Activated T-cell treated with anti-CD3 and anti-CD28 coated beads for 1 hour (primary cell): ENCODE measurements around the gene PAQR4.
A peak's percentile ranks its signal among the peaks of the same experiment; 100 is the strongest.

Experiments used
- DNase-seq: peaks from one replicate; pipeline ENCODE4 v3.0.0-alpha.2; 2020; ENCODE audit warnings: low read depth

Gene PAQR4

GRCh38 chr16:2964475-2965336, 4.4 kb upstream of the PAQR4 start:
- DNase-seq, result no peak

- no peak for DNase-seq
These were observed 2.9 kb upstream of the PAQR4 start for GRCh38 chr16:2966043-2966807.

GRCh38 chr16:2966808-2967191, 2.3 kb upstream of the PAQR4 start:
- no peak for DNase-seq

GRCh38 chr16:2967211-2967631, 1.9 kb upstream of the PAQR4 start:
- no peak for DNase-seq

- DNase-seq, result no peak
These were observed 1.4 kb upstream of the PAQR4 start for GRCh38 chr16:2967721-2968161.

GRCh38 chr16:2968368-2968737, 795 bp upstream of the PAQR4 start:
- no peak for DNase-seq

GRCh38 chr16:2969545-2970521, 685 bp downstream of the PAQR4 start:
- DNase-seq, result peak; percentile 40

GRCh38 chr16:2970563-2970962, 1.4 kb downstream of the PAQR4 start:
- DNase-seq, result no peak

GRCh38 chr16:2971134-2971984, 2.2 kb downstream of the PAQR4 start:
- no peak for DNase-seq

- no peak for DNase-seq
These were observed 3.0 kb downstream of the PAQR4 start for GRCh38 chr16:2971985-2972784.

- DNase-seq, result no peak
These were observed 3.9 kb downstream of the PAQR4 start for GRCh38 chr16:2973093-2973492.

GRCh38 chr16:2973605-2974318, 4.6 kb downstream of the PAQR4 start:
- no peak for DNase-seq

- DNase-seq, result no peak
These were observed 5.3 kb downstream of the PAQR4 start for GRCh38 chr16:2974319-2975056.

- no peak for DNase-seq
These were observed 6.1 kb downstream of the PAQR4 start for GRCh38 chr16:2975161-2975795.

- DNase-seq, result no peak
These were observed 7.1 kb downstream of the PAQR4 start for GRCh38 chr16:2976201-2976600.

GRCh38 chr16:2976673-2977072, 7.5 kb downstream of the PAQR4 start:
- DNase-seq, result no peak

GRCh38 chr16:2977440-2977839, 8.3 kb downstream of the PAQR4 start:
- no peak for DNase-seq

- no peak for DNase-seq
These were observed 10.6 kb downstream of the PAQR4 start for GRCh38 chr16:2979669-2980226.
